CD14-positive monocyte (primary cell): ENCODE measurements around the gene PLXNA4. TPM values are rescaled to one million over a fixed set of nuclear protein-coding genes. Genes with fewer than 3 reads are reported as not detected.

Experiments used
- DNase-seq, 3 donors: peaks; one replicate each; pipeline ENCODE4 v3.0.0-alpha.2; 2011 to 2022
- H2AFZ ChIP-seq: 2 replicates; pipeline ENCODE4 v1.6.0; 2012; ENCODE audit warnings: mild to moderate bottlenecking, low read depth, low read length, inconsistent platforms; ENCODE audit not compliant: insufficient read depth, poor library complexity, severe bottlenecking
- H3K27ac ChIP-seq, 2 donors: 1 replicate in 1 of 2; 2 replicates in 1 of 2; pipeline ENCODE4 v1.5.1; 2012 to 2013; ENCODE audit warnings: low read length in 2 of 2, control low read depth in 1 of 2, inconsistent platforms in 1 of 2, low read depth in 1 of 2, mild to moderate bottlenecking in 1 of 2
- H3K27me3 ChIP-seq, 2 donors: one replicate each; pipeline versions ENCODE4 v1.6.0 to v1.6.1; 2011 to 2013; ENCODE audit warnings: low read length in 2 of 2; ENCODE audit not compliant: control insufficient read depth in 2 of 2, insufficient read depth in 2 of 2
- H3K36me3 ChIP-seq, 2 donors: replicated peaks in 1 of 2; 1 replicate in 1 of 2; 2 replicates in 1 of 2; pipeline versions ENCODE4 v1.5.1 to v1.6.1; 2012 to 2013; ENCODE audit warnings: low read length in 2 of 2, control low read depth in 1 of 2, inconsistent platforms in 1 of 2, mild to moderate bottlenecking in 1 of 2; ENCODE audit not compliant: insufficient read depth in 2 of 2, control insufficient read depth in 1 of 2
- H3K4me1 ChIP-seq, 2 donors: 1 replicate in 1 of 2; 2 replicates in 1 of 2; pipeline versions ENCODE4 v1.5.1 to v1.6.1; 2012 to 2013; ENCODE audit warnings: low read length in 2 of 2, control low read depth in 1 of 2, inconsistent platforms in 1 of 2, mild to moderate bottlenecking in 1 of 2, moderate library complexity in 1 of 2; ENCODE audit not compliant: insufficient read depth in 2 of 2, control insufficient read depth in 1 of 2
- H3K4me2 ChIP-seq: replicated peaks from 2 replicates; pipeline ENCODE3; 2012; ENCODE audit warnings: low read length, moderate library complexity, mild to moderate bottlenecking; ENCODE audit not compliant: poor library complexity, severe bottlenecking; ENCODE audit errors: extremely low read depth
- H3K4me3 ChIP-seq, 3 experiments: fragments of 200-600 bp in 1 of 3; sonication (generic) in 1 of 3; replicated peaks in 1 of 3; 1 replicate in 2 of 3; 2 replicates in 1 of 3; pipeline ENCODE4 v1.5.1; 2011 to 2013; ENCODE audit warnings: low read length in 3 of 3, mild to moderate bottlenecking in 3 of 3, control low read depth in 2 of 3, low read depth in 2 of 3, inconsistent platforms in 1 of 3, moderate library complexity in 1 of 3
- H3K79me2 ChIP-seq: 2 replicates; pipeline ENCODE4 v1.6.0; 2012; ENCODE audit warnings: mild to moderate bottlenecking, control low read depth, inconsistent platforms, low read length, moderate library complexity; ENCODE audit not compliant: insufficient read depth
- H3K9ac ChIP-seq: 2 replicates; pipeline ENCODE4 v1.6.0; 2017; ENCODE audit warnings: low read length, mild to moderate bottlenecking; ENCODE audit not compliant: insufficient read depth, poor library complexity, severe bottlenecking
- H3K9me3 ChIP-seq, 2 donors: replicated peaks in 1 of 2; 1 replicate in 1 of 2; 2 replicates in 1 of 2; pipeline versions ENCODE4 v1.5.1 to v1.6.1; 2012 to 2013; ENCODE audit warnings: low read length in 2 of 2, control low read depth in 1 of 2; ENCODE audit not compliant: control insufficient read depth in 1 of 2, insufficient read depth in 1 of 2
- H4K20me1 ChIP-seq: 2 replicates; pipeline ENCODE4 v1.6.0; 2012; ENCODE audit warnings: mild to moderate bottlenecking, low read length, control low read depth, moderate library complexity; ENCODE audit not compliant: insufficient read depth
- H3K27ac Mint-ChIP-seq, 7 donors: one replicate each; pipeline ENCODE4 v1.8.0; 2020; ENCODE audit warnings: mild to moderate bottlenecking in 7 of 7, mixed read lengths in 7 of 7, moderate library complexity in 6 of 7, inconsistent platforms in 2 of 7
- H3K27me3 Mint-ChIP-seq, 3 donors: one replicate each; pipeline ENCODE4 v1.8.0; 2021 to 2022; ENCODE audit warnings: low read depth in 3 of 3, mild to moderate bottlenecking in 3 of 3, mixed read lengths in 3 of 3, moderate library complexity in 3 of 3, inconsistent platforms in 1 of 3
- H3K36me3 Mint-ChIP-seq, 2 donors: one replicate each; pipeline ENCODE4 v1.8.0; 2020; ENCODE audit warnings: mixed read lengths in 2 of 2, inconsistent platforms in 1 of 2, mild to moderate bottlenecking in 1 of 2
- H3K4me1 Mint-ChIP-seq: one replicate; pipeline ENCODE4 v1.8.0; 2020; ENCODE audit warnings: mild to moderate bottlenecking, mixed read lengths
- H3K4me3 Mint-ChIP-seq, 2 donors: one replicate each; pipeline ENCODE4 v1.8.0; 2020; ENCODE audit warnings: mild to moderate bottlenecking in 2 of 2, mixed read lengths in 2 of 2, moderate library complexity in 1 of 2
- H3K9me3 Mint-ChIP-seq, 7 donors: one replicate each; pipeline ENCODE4 v1.8.0; 2020 to 2022; ENCODE audit warnings: mixed read lengths in 7 of 7, mild to moderate bottlenecking in 6 of 7, moderate library complexity in 6 of 7, inconsistent platforms in 2 of 7
- CTCF ChIP-seq: fragments of 200-600 bp; IDR thresholded peaks from one replicate; pipeline ENCODE4 v1.8.0; 2022; ENCODE audit warnings: antibody characterized with exemption, mild to moderate bottlenecking
- WGBS: methylation state at CpG from one replicate; pipeline ENCODE4 v1.1.5; 2013; ENCODE audit warnings: missing lambda C conversion rate; ENCODE audit not compliant: insufficient coverage; 5-methylcytosine and 5-hydroxymethylcytosine counted together
- intact Hi-C, 2 donors: fragments of 100-400 bp; cut with micrococcal nuclease; formaldehyde crosslinking; loops; one replicate each; pipeline versions ENCODE4 v1.15.0 to v1.15.1; 2023
- polyA plus RNA-seq, 3 donors: library from polyadenylated mRNA; depleted of rRNA in 1 of 3; unstranded in 2 of 3; stranded (reverse) in 1 of 3; fragments of 300-500 nt in 2 of 3; fragments of >200 nt in 1 of 3; fragmentation: Illumina TruSeq in 2 of 3; gene quantifications; 1 replicate in 2 of 3; 2 replicates in 1 of 3; pipeline ENCODE4 v1.2.3, GENCODE V29; 2012 to 2021

The PLXNA4 gene
- polyA plus RNA-seq, 3 donors, result not detected

- no peak overlapping the region for H3K4me2 ChIP-seq
- no peaks in the 10 kb centered on the region for H3K36me3 ChIP-seq
- H3K4me1 ChIP-seq, result no peaks in the 10 kb centered on the region
- DNase-seq, result no peak
- H3K9me3 ChIP-seq, result peaks cover 0 to 3% of the 10 kb centered on the region in 2 donors
- Mint-ChIP-seq H3K36me3 (no peaks in the 10 kb centered on the region), H3K9me3 (peaks cover 3 to 9% (median 5%) of the 10 kb centered on the region in 7 donors), H3K27ac (peak overlapping the region in 1 of 7 donors; percentile 46), H3K4me3 (no peak overlapping the region), H3K27me3 (peaks cover 0 to 14% (median 4%) of the 10 kb centered on the region in 3 donors), H3K4me1 (peaks cover 3% of the 10 kb centered on the region)
- H4K20me1 ChIP-seq, result no peaks in the 10 kb centered on the region
- intact Hi-C loops, result no loop called here
- no peak for TF ChIP-seq CTCF
- H3K27ac ChIP-seq, result no peak overlapping the region
- H3K9ac ChIP-seq, result no peak overlapping the region
- no peaks in the 10 kb centered on the region for H3K79me2 ChIP-seq
- H3K4me3 ChIP-seq, result no peak overlapping the region
- no peak overlapping the region for H2AFZ ChIP-seq
- no peaks in the 10 kb centered on the region for H3K27me3 ChIP-seq
- 98% methylated on average over 9 of the region's 15 CpGs for WGBS
These were observed 151.2 kb downstream of the PLXNA4 start for GRCh38 chr7:132424821-132425724.

- 93% methylated on average over 2 of the region's 2 CpGs for WGBS
- TF ChIP-seq CTCF, result no peak
These were observed 152.0 kb downstream of the PLXNA4 start for GRCh38 chr7:132424277-132424676.

More at GRCh38 chr7:132424277-132424676, 152.0 kb downstream of the PLXNA4 start:
- H3K9me3 Mint-ChIP-seq, result peaks cover 3 to 9% (median 6%) of the 10 kb centered on the region in 7 donors
- Histone ChIP-seq H3K9me3 (peaks cover 0 to 5% of the 10 kb centered on the region in 2 donors), H3K4me1 (no peaks in the 10 kb centered on the region), H3K27me3 (no peaks in the 10 kb centered on the region), H4K20me1 (no peaks in the 10 kb centered on the region), H3K27ac (no peak overlapping the region), H2AFZ (no peak overlapping the region), H3K36me3 (no peaks in the 10 kb centered on the region), H3K9ac (no peak overlapping the region), H3K4me2 (no peak overlapping the region), H3K79me2 (no peaks in the 10 kb centered on the region), H3K4me3 (no peak overlapping the region)
- peaks cover 3% of the 10 kb centered on the region for H3K4me1 Mint-ChIP-seq
- H3K27ac Mint-ChIP-seq, result no peak overlapping the region
- peaks cover 0 to 14% (median 4%) of the 10 kb centered on the region in 3 donors for H3K27me3 Mint-ChIP-seq
- DNase-seq, result no peak
- H3K4me3 Mint-ChIP-seq, result no peak overlapping the region
- intact Hi-C loops, result no loop called here
- no peaks in the 10 kb centered on the region for H3K36me3 Mint-ChIP-seq
